HepG2 (cell line): ENCODE measurements around the gene GUCY2C. TPM values are rescaled to one million over a fixed set of nuclear protein-coding genes. Genes with fewer than 3 reads are reported as not detected.

ENCODE experiments used
- ATAC-seq: fragments of 200-7000 bp; cut with Tn5 transposase; 3 replicates; pipeline ENCODE4 v1.9.1; 2020; ENCODE audit warnings: mild to moderate bottlenecking, moderate library complexity
- BruUV-seq: library from RNA; stranded (reverse); fragments of 400-500 nt; replicated peaks from 2 replicates; lab custom pipeline; 2021; lab: Mats Ljungman, UMichigan
- CTCF ChIA-PET: fragments of 300-600 bp; formaldehyde crosslinking; extraction: SDS; loops from one replicate; lab custom pipeline; 2021; ENCODE audit warnings: low total read pairs, inconsistent platforms, low intra/inter-chr PET ratio; lab: Yijun Ruan, JAX
- POLR2A ChIA-PET: fragments of 350-600 bp; sonication (Branson Sonifier 250); formaldehyde crosslinking; loops from one replicate; lab custom pipeline; 2020; ENCODE audit warnings: antibody characterized with exemption, inconsistent platforms; lab: Yijun Ruan, JAX
- DNase-seq: peaks from one replicate; pipeline ENCODE4 v3.0.0-alpha.2; 2015; ENCODE audit warnings: low spot score
- FAIRE-seq: peaks from 3 replicates; lab custom pipeline; 2011; peaks lifted over from hg19 to GRCh38; lab: Jason Lieb, UNC
- H2AFZ ChIP-seq: one replicate; pipeline ENCODE4 v1.6.1; 2011; ENCODE audit warnings: low read length, inconsistent platforms
- H3K27ac ChIP-seq: fragments of 300-600 bp; 3 replicates; pipeline ENCODE4 v1.8.0; 2011; ENCODE audit warnings: mixed run types, mild to moderate bottlenecking, mixed read lengths, low read length, inconsistent platforms; ENCODE audit not compliant: insufficient read depth; ENCODE audit errors: extremely low read length
- H3K27me3 ChIP-seq, 2 experiments: fragments of 200-600 bp in 1 of 2; 2 replicates in 1 of 2; 3 replicates in 1 of 2; pipeline versions ENCODE4 v1.6.0 to v1.8.0; 2011; ENCODE audit warnings: low read length in 2 of 2, mild to moderate bottlenecking in 2 of 2, moderate library complexity in 2 of 2, inconsistent platforms in 1 of 2; ENCODE audit not compliant: insufficient read depth in 2 of 2, control insufficient read depth in 1 of 2
- H3K36me3 ChIP-seq, 2 experiments: fragments of 200-600 bp in 1 of 2; replicated peaks in 1 of 2; 2 replicates in 1 of 2; 3 replicates in 1 of 2; pipeline versions ENCODE4 v1.5.1 to v1.8.0; 2011; ENCODE audit warnings: low read length in 2 of 2, inconsistent platforms in 1 of 2; ENCODE audit not compliant: insufficient read depth in 2 of 2, control insufficient read depth in 1 of 2
- H3K4me1 ChIP-seq: 2 replicates; pipeline ENCODE4 v1.5.1; 2012; ENCODE audit warnings: low read length, inconsistent platforms; ENCODE audit not compliant: insufficient read depth
- H3K4me2 ChIP-seq: 2 replicates; pipeline ENCODE4 v1.6.0; 2011; ENCODE audit warnings: low read depth, low read length, inconsistent platforms
- H3K4me3 ChIP-seq, 3 experiments: fragments of 200-600 bp in 1 of 3; sonication (generic), shearing (Covaris generic) in 1 of 3; replicated peaks in 1 of 3; 2 replicates each; pipeline ENCODE4 v1.5.1; 2011 to 2016; ENCODE audit warnings: low read length in 3 of 3, inconsistent platforms in 2 of 3, low read depth in 2 of 3, mild to moderate bottlenecking in 2 of 3, control low read depth in 1 of 3, mixed read lengths in 1 of 3; ENCODE audit not compliant: insufficient read depth in 1 of 3
- H3K79me2 ChIP-seq: one replicate; pipeline ENCODE4 v1.6.1; 2011; ENCODE audit warnings: low read length, inconsistent platforms; ENCODE audit not compliant: insufficient read depth
- H3K9ac ChIP-seq: 2 replicates; pipeline ENCODE4 v1.6.0; 2011; ENCODE audit warnings: mild to moderate bottlenecking, low read depth, low read length, inconsistent platforms; ENCODE audit not compliant: insufficient read depth
- H3K9me3 ChIP-seq: 2 replicates; pipeline ENCODE4 v1.5.1; 2012; ENCODE audit warnings: mild to moderate bottlenecking, low read length
- H4K20me1 ChIP-seq: 2 replicates; pipeline ENCODE4 v1.6.0; 2011; ENCODE audit warnings: inconsistent platforms, mild to moderate bottlenecking, low read length, moderate library complexity; ENCODE audit not compliant: insufficient read depth
- AGO2 ChIP-seq: fragments of 200-400 bp; formaldehyde crosslinking; optimal IDR thresholded peaks from 2 replicates; pipeline ENCODE3; 2017; ENCODE audit warnings: mild to moderate bottlenecking, low read depth, low read length, moderate library complexity
- MIER3 ChIP-seq: IDR thresholded peaks from 2 replicates; pipeline ENCODE4 v1.6.1; 2016; ENCODE audit warnings: missing compliant biosample characterization, borderline replicate concordance
- PHF8 ChIP-seq: sonication (generic); formaldehyde crosslinking; IDR thresholded peaks from 2 replicates; pipeline ENCODE4 v1.5.0; 2020; ENCODE audit warnings: missing genetic modification reagents
- RELA ChIP-seq: sonication (generic); formaldehyde crosslinking; IDR thresholded peaks from 2 replicates; pipeline ENCODE4 v1.4.0; 2020; ENCODE audit warnings: missing genetic modification reagents
- SRSF4 ChIP-seq: fragments of 200-400 bp; formaldehyde crosslinking; IDR thresholded peaks from one replicate; pipeline ENCODE4 v1.6.1; 2018; ENCODE audit warnings: mild to moderate bottlenecking, low read depth, low read length, moderate library complexity; ENCODE audit not compliant: poor library complexity, severe bottlenecking
- THRA ChIP-seq: sonication (generic); formaldehyde crosslinking; IDR thresholded peaks from 2 replicates; pipeline ENCODE4 v1.4.0; 2020; ENCODE audit warnings: missing genetic modification reagents, borderline replicate concordance
- WGBS: methylation state at CpG from one replicate; pipeline ENCODE4 v1.1.6; 2017; ENCODE audit warnings: low lambda C conversion rate; 5-methylcytosine and 5-hydroxymethylcytosine counted together
- in situ Hi-C: cut with HindIII; loops from 2 replicates; pipeline ENCODE4 v1.10.0; 2017; ENCODE audit warnings: low pct_unique_long_range_greater_than_20kb; ENCODE audit not compliant: extremely low pct_ligation_motif_present
- intact Hi-C: fragments of 100-400 bp; cut with micrococcal nuclease; formaldehyde crosslinking; loops from one replicate; pipeline ENCODE4 v1.10.0; 2022; ENCODE audit not compliant: unreplicated experiment
- polyA plus RNA-seq, 8 experiments: library from polyadenylated mRNA; depleted of rRNA in 3 of 8; stranded (reverse) in 7 of 8; unstranded in 1 of 8; fragments of >200 nt; fragmentation: Illumina TruSeq in 4 of 8; extraction: Trizol in 4 of 8; gene quantifications; 2 replicates each; pipeline versions ENCODE4 v1.2.1 to v1.2.3, GENCODE V29; 2011 to 2016; ENCODE audit warnings: low read depth in 4 of 8, missing spikeins in 1 of 8, mixed read lengths in 1 of 8; ENCODE audit not compliant: insufficient read depth in 1 of 8
- total RNA-seq, 5 experiments: library from RNA; depleted of rRNA; stranded (reverse); fragments of >200 nt; fragmentation: Illumina TruSeq; extraction: Trizol; gene quantifications; 2 replicates each; pipeline ENCODE4 v1.2.3, GENCODE V29; 2016; ENCODE audit warnings: low read depth in 1 of 5
- TF ChIP-seq, protein P1 (sequence below): sonication (generic); formaldehyde crosslinking; IDR thresholded peaks from 2 replicates; pipeline ENCODE4 v1.8.0; 2022; ENCODE audit warnings: mild to moderate bottlenecking, missing genetic modification reagents; ENCODE audit not compliant: insufficient replicate concordance
- TF ChIP-seq, protein P2 (sequence below): sonication (generic); formaldehyde crosslinking; IDR thresholded peaks from 2 replicates; pipeline ENCODE4 v1.4.0; 2020; ENCODE audit warnings: missing genetic modification reagents

GUCY2C gene
- total and polyA plus RNA-seq, 2 of the 13 experiments (the other 11 are each of a cell fraction or from before 2014, with no cell fraction given) = not detected

DNA sequence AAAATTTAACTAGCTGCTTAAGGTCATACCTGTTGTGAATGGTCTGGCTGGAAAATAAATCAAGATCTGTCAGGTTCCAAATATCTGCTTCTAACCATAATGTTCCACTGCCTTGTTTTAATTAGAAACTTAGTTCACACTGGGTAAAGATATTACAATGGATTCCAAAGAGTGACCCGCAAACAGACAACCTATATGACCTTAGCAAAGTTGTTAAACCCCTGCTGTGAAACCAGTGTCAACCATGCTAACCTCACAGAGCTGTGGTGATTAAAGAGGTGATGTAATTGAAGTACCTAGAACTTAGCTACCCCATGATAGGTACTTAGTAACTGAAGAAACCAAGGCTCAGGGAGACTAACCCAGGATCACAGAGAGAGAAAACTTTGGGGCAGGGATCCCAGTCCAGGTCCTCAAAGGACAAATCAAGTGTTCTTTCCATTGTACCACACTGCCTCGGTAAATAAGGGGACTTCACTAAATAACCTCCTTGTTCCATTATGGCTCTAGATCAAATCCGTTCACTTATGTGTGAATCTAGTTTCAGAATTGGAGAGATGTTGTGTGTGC is 2.2 kb downstream of the GUCY2C start:
- in situ Hi-C loops = no loop called here
- Histone ChIP-seq H3K9me3 (no peaks in the 10 kb centered on the region), H2AFZ (no peak overlapping the region), H3K4me2 (no peak overlapping the region), H3K36me3 (no peaks in the 10 kb centered on the region), H3K4me1 (no peaks in the 10 kb centered on the region), H3K27ac (no peak overlapping the region), H4K20me1 (no peaks in the 10 kb centered on the region), H3K4me3 (no peak overlapping the region), H3K79me2 (no peaks in the 10 kb centered on the region), H3K9ac (no peak overlapping the region), H3K27me3 (no peaks in the 10 kb centered on the region)
- intact Hi-C loops = no loop called here
- DNase-seq (no peak), ATAC-seq (no peak), FAIRE-seq (no peak)
- no TSS peak for BruUV-seq
- ChIA-PET CTCF (no interaction called here), POLR2A (no interaction called here)
- TF ChIP-seq RELA (no peak), THRA (CRISPR knock-in tag) (no peak), MIER3 (CRISPR knock-in tag) (no peak), AGO2 (no peak), SRSF4 (no peak), PHF8 (CRISPR knock-in tag) (no peak)
- TF ChIP-seq, protein P1, sequence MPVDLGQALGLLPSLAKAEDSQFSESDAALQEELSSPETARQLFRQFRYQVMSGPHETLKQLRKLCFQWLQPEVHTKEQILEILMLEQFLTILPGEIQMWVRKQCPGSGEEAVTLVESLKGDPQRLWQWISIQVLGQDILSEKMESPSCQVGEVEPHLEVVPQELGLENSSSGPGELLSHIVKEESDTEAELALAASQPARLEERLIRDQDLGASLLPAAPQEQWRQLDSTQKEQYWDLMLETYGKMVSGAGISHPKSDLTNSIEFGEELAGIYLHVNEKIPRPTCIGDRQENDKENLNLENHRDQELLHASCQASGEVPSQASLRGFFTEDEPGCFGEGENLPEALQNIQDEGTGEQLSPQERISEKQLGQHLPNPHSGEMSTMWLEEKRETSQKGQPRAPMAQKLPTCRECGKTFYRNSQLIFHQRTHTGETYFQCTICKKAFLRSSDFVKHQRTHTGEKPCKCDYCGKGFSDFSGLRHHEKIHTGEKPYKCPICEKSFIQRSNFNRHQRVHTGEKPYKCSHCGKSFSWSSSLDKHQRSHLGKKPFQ (CRISPR knock-in tag) = no peak
- TF ChIP-seq, protein P2, sequence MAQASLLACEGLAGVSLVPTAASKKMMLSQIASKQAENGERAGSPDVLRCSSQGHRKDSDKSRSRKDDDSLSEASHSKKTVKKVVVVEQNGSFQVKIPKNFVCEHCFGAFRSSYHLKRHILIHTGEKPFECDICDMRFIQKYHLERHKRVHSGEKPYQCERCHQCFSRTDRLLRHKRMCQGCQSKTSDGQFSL (CRISPR knock-in tag) = no peak
- WGBS = 10% methylated on average over 3 of the region's 3 CpGs
